NB4 (cell line): ENCODE data around the gene TLK1.

Experiments used
- CTCF ChIP-seq: IDR thresholded peaks from one replicate; pipeline ENCODE4 v1.5.1; 2012; ENCODE audit warnings: low read depth, low read length
- POLR2A ChIP-seq: IDR thresholded peaks from 2 replicates; pipeline ENCODE4 v1.6.1; 2011; ENCODE audit warnings: mild to moderate bottlenecking; ENCODE audit not compliant: insufficient read length; ENCODE audit errors: extremely low read depth
- TF ChIP-seq, protein P1 (sequence below): IDR thresholded peaks from 2 replicates; pipeline ENCODE4 v1.6.1; 2011; ENCODE audit warnings: low read depth, low read length

DNA sequence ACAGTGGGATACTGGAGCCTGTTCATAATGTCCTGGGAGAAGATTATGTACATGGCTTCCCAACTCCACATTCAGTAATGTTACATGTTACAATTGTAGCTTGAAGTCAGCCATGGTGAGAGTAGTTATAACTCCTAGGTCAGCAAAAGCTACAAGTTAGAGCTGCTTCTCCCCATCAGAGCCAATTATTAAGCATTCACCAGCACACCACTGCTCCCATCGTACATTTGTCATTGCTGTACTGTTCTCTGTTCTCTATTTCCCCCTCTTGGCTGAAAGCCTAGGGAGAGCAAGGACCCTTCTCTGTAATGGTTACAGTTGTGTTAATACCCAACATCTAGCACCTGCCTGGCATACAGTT, 5.3 kb upstream of the TLK1 start:
- TF ChIP-seq CTCF, result no peak
- TF ChIP-seq, protein P1, sequence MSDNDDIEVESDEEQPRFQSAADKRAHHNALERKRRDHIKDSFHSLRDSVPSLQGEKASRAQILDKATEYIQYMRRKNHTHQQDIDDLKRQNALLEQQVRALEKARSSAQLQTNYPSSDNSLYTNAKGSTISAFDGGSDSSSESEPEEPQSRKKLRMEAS, result no peak
- no peak for TF ChIP-seq POLR2A
